Endodermal cell (in vitro differentiated cells): Measurements from ENCODE around the gene FOXK2. TPM values are rescaled to one million over a fixed set of nuclear protein-coding genes. Genes with fewer than 3 reads are reported as not detected.
A peak's percentile ranks its signal among the peaks of the same experiment; 100 is the strongest.

Source experiments
- DNase-seq: peaks from one replicate; pipeline ENCODE4 v3.0.0-alpha.2; 2017
- H3K27ac ChIP-seq: 2 replicates; pipeline ENCODE4 v1.5.1; 2013; ENCODE audit warnings: mild to moderate bottlenecking, low read depth, low read length, moderate library complexity
- H3K27me3 ChIP-seq: 2 replicates; pipeline ENCODE4 v1.6.1; 2013; ENCODE audit warnings: mild to moderate bottlenecking, low read length, moderate library complexity; ENCODE audit not compliant: insufficient read depth, control insufficient read depth, poor library complexity, severe bottlenecking
- H3K36me3 ChIP-seq: 2 replicates; pipeline ENCODE4 v1.7.0; 2013; ENCODE audit warnings: mild to moderate bottlenecking, low read length, moderate library complexity; ENCODE audit not compliant: control insufficient read depth, insufficient read depth
- H3K4me1 ChIP-seq: one replicate; pipeline ENCODE4 v1.7.0; 2013; ENCODE audit warnings: low read length; ENCODE audit not compliant: control insufficient read depth, insufficient read depth
- H3K4me3 ChIP-seq: 2 replicates; pipeline ENCODE4 v1.5.1; 2013; ENCODE audit warnings: mild to moderate bottlenecking, low read length, moderate library complexity
- H3K9ac ChIP-seq: 2 replicates; pipeline ENCODE4 v1.6.1; 2013; ENCODE audit warnings: mild to moderate bottlenecking, low read length, moderate library complexity; ENCODE audit not compliant: poor library complexity, severe bottlenecking; ENCODE audit errors: extremely low read depth
- H3K9me3 ChIP-seq: 2 replicates; pipeline ENCODE4 v1.6.1; 2013; ENCODE audit warnings: mild to moderate bottlenecking, low read length, moderate library complexity; ENCODE audit not compliant: control insufficient read depth
- H3K27ac Mint-ChIP-seq: 2 replicates; pipeline ENCODE4 v1.8.0; 2020; ENCODE audit warnings: mixed read lengths
- H3K27me3 Mint-ChIP-seq: 2 replicates; pipeline ENCODE4 v1.8.0; 2021; ENCODE audit warnings: mild to moderate bottlenecking, mixed read lengths; ENCODE audit not compliant: insufficient read depth
- H3K36me3 Mint-ChIP-seq: 2 replicates; pipeline ENCODE4 v1.8.0; 2020; ENCODE audit warnings: low read depth, mixed read lengths
- H3K4me1 Mint-ChIP-seq: 2 replicates; pipeline ENCODE4 v1.8.0; 2020; ENCODE audit warnings: mixed read lengths
- H3K4me3 Mint-ChIP-seq: 2 replicates; pipeline ENCODE4 v1.8.0; 2020; ENCODE audit warnings: mild to moderate bottlenecking, moderate library complexity, mixed read lengths
- H3K9me3 Mint-ChIP-seq: 2 replicates; pipeline ENCODE4 v1.8.0; 2020; ENCODE audit warnings: mild to moderate bottlenecking, mixed read lengths
- WGBS, 2 experiments: methylation state at CpG; one replicate each; pipeline versions ENCODE4 v1.1.5 to v1.1.7; 2013; ENCODE audit warnings: missing lambda C conversion rate in 2 of 2, mixed read lengths in 1 of 2; ENCODE audit not compliant: insufficient coverage in 1 of 2, insufficient read length in 1 of 2; 5-methylcytosine and 5-hydroxymethylcytosine counted together
- total RNA-seq, 2 donors: library from RNA; stranded (reverse); fragmentation: NEBNext Ultra II Directional in 1 of 2; extraction: Animal tissue kit (Norgen Biotek cat#: 25700) in 1 of 2; gene quantifications; 2 replicates in 1 of 2; 3 replicates in 1 of 2; pipeline ENCODE4 v1.2.1, GENCODE V29; 2021
- TF ChIP-seq, protein P1 (sequence below): fragments of 200-600 bp; sonication (generic); conservative IDR thresholded peaks from 2 replicates; pipeline ENCODE4 v1.5.0; 2021; ENCODE audit warnings: antibody characterized with exemption, mild to moderate bottlenecking

FOXK2 gene
- total RNA-seq, 2 donors from 2014 or later = 67.2 to 68.1 TPM

DNA sequence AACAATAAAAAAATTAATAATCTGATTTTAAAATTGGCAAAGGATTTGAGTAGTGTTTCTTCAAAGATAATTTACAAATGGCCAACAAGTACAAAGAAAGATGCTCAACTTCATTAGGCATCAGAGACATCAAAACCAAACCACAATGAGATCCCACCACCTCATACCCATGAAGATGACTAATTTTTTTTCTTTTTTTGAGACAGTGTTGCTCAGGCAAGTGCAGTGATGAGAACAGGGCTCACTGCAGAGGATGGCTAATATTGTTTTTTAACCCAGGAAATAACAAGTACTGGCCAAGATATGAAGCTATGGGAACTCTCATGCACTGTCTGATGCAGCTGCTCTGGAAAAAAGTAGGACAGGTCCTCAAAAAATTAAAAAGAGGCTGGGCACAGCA lies 113.8 kb downstream of the FOXK2 start:
- peaks cover 61% of the 10 kb centered on the region for H3K36me3 ChIP-seq
- Mint-ChIP-seq H3K27me3 (no peaks in the 10 kb centered on the region), H3K4me3 (no peak overlapping the region), H3K27ac (no peak overlapping the region), H3K36me3 (peaks cover 52% of the 10 kb centered on the region), H3K9me3 (no peaks in the 10 kb centered on the region), H3K4me1 (peaks cover 2% of the 10 kb centered on the region)
- DNase-seq = no peak
- H3K4me1 ChIP-seq = no peaks in the 10 kb centered on the region
- no peaks in the 10 kb centered on the region for H3K27me3 ChIP-seq
- TF ChIP-seq, protein P1, sequence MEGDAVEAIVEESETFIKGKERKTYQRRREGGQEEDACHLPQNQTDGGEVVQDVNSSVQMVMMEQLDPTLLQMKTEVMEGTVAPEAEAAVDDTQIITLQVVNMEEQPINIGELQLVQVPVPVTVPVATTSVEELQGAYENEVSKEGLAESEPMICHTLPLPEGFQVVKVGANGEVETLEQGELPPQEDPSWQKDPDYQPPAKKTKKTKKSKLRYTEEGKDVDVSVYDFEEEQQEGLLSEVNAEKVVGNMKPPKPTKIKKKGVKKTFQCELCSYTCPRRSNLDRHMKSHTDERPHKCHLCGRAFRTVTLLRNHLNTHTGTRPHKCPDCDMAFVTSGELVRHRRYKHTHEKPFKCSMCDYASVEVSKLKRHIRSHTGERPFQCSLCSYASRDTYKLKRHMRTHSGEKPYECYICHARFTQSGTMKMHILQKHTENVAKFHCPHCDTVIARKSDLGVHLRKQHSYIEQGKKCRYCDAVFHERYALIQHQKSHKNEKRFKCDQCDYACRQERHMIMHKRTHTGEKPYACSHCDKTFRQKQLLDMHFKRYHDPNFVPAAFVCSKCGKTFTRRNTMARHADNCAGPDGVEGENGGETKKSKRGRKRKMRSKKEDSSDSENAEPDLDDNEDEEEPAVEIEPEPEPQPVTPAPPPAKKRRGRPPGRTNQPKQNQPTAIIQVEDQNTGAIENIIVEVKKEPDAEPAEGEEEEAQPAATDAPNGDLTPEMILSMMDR = no peak
- no peak overlapping the region for H3K4me3 ChIP-seq
- H3K27ac ChIP-seq = no peak overlapping the region
- H3K9me3 ChIP-seq = peaks cover 12% of the 10 kb centered on the region
- H3K9ac ChIP-seq = no peak overlapping the region

DNA sequence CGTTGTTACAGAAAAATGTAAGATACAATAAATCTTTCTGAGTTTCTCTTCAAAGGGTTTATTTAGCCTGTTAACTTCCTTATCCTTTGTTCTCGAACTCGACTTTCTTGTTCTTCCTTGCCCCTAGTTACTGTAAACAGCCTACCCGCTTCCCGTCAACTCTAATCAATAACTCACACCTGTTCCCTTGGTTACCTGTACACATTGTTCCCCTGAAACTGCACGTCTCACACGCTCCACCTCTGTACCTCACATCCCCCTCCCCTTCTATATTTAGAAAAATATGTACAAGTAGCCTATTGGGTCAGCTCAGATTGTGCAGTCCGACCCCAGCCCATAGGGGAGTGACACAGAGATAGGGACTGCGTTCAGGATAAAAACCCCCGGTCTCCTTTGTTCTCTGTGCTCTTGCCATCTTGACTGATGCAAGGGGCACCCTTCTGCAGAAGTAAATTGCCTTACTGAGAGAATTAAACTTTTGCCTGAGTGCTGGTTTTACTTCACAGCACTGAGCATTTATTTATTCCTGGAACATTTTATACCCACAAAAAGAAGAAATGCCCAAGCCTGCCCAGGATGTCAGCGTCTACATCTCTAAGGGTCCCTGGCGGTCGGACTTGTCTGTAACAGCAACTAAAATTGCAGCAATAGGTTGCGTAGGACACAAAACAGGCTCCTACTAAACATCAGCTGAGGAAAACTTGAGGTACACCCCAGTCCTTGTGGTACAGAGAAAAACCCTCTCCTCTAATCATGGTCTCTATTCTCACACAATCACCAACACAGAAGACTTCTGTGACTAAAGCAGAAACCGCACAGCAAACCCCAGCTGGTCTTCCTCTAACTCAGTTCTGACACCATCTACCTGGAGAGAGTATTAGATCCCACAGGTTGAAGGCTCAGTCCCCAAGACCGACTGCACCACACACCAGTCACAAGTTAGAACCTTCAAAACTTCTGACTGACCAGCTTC lies 117.4 kb downstream of the FOXK2 start:
- H3K27ac ChIP-seq = no peak overlapping the region
- no peaks in the 10 kb centered on the region for H3K4me1 ChIP-seq
- H3K4me3 ChIP-seq = no peak overlapping the region
- peaks cover 67% of the 10 kb centered on the region for H3K36me3 ChIP-seq
- H3K4me3 Mint-ChIP-seq = no peak overlapping the region
- no peaks in the 10 kb centered on the region for H3K27me3 ChIP-seq
- H3K9me3 Mint-ChIP-seq = no peaks in the 10 kb centered on the region
- no peaks in the 10 kb centered on the region for H3K27me3 Mint-ChIP-seq
- DNase-seq = peak; percentile 41
- H3K4me1 Mint-ChIP-seq = peaks cover 2% of the 10 kb centered on the region
- WGBS, 2 experiments = 93 to 99% methylated on average over 12 to 16 of the region's 16 CpGs
- H3K27ac Mint-ChIP-seq = peak overlapping the region; percentile 64
- no peak overlapping the region for H3K9ac ChIP-seq
- H3K9me3 ChIP-seq = peaks cover 12% of the 10 kb centered on the region
- H3K36me3 Mint-ChIP-seq = peaks cover 60% of the 10 kb centered on the region
- TF ChIP-seq, protein P1 = no peak

DNA sequence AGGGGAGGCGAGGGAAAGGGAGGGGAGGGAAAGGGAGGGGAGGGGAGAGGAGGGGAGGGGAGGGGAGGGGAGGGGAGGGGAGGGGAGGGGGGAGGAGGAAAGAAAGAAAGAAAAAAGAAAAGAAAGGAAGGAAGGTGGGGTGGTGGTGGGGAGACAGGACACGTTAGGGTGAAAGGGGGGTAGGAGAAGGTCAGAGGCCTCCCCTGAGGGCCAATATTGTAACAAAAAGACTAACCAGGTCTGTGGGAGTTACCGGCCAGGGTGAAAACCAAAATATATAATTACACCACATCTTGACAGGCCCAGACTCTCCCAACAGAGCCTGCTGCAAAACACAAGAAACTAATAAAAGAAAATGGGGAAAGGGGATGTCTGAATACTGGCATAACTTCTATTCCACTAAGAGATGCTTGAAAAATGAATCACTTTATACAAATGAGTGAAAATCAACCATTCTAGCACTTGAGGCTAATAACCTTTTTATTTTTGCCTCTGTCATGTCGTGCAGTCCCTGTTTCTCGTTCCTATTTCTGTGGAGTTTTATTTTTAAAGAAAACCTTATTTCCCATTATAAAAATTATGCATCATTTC lies 118.7 kb downstream of the FOXK2 start:
- peaks cover 72% of the 10 kb centered on the region for H3K36me3 ChIP-seq
- Mint-ChIP-seq H3K27ac (no peak overlapping the region), H3K9me3 (no peaks in the 10 kb centered on the region), H3K27me3 (no peaks in the 10 kb centered on the region), H3K36me3 (peaks cover 64% of the 10 kb centered on the region), H3K4me3 (no peak overlapping the region), H3K4me1 (peaks cover 2% of the 10 kb centered on the region)
- H3K27me3 ChIP-seq = no peaks in the 10 kb centered on the region
- no peak overlapping the region for H3K9ac ChIP-seq
- H3K4me3 ChIP-seq = no peak overlapping the region
- no peaks in the 10 kb centered on the region for H3K4me1 ChIP-seq
- peaks cover 12% of the 10 kb centered on the region for H3K9me3 ChIP-seq
- DNase-seq = no peak
- TF ChIP-seq, protein P1 = no peak
- 93 to 100% methylated on average over 2 to 3 of the region's 5 CpGs for WGBS, 2 experiments
- no peak overlapping the region for H3K27ac ChIP-seq
